ENCODE data around the gene CREB3L2.
"Not testable (repeated sequence)": the region's sequence is repeated elsewhere in the genome, so short reads cannot be mapped to it uniquely, and the experiment has no call there.

The CREB3L2 gene

DNA sequence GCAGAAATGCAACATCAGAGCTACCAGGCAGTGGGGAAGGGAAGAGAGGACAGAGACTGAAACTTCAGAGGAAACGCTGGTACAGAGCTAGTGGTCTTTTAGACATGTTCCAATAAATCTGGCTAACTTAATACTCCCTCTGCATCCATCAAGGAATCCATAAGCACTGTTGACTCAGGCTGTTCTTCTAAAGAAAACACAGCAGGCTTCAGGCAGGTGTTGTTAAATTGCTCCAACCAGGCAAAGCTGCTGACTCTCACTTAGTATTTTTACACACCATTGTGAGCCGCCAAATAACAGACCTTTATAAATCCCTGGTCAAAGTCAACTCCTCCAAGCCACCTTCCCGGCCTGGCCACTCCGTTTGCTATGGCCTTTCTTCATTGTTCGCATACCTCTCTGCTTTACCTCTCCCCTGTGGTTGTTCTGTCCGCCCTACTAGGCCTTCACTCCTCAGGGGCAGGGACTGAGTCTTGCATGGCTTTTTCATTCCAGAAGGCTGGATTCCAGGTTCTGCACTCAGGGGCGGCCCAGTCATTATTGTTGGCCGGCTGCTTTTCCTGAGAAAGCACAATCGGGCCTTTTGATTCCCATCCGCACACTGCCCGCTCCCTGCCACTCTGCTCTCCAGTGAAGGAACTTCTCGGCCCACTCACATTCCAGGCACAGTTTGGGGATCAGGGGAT lies 18.4 kb downstream of the CREB3L2 start:
- POLR2A ChIA-PET, result no interaction called here

GRCh38 chr7:137982394-137982793 lies 19.5 kb downstream of the CREB3L2 start:
- CTCF ChIA-PET, result interaction anchor here (1.1 to 4.9 kb wide), 7 partner anchors 12 to 78 kb away, joined by 3 to 34 read pairs (median 9); partner anchors contain the start of gene CREB3L2
- DNase-seq (ENCODE audit: extremely low spot score); POLR2A ChIA-PET: not testable (repeated sequence)

More for the DNA sequence above, 18.4 kb downstream of the CREB3L2 start:
- no peak for DNase-seq (ENCODE audit: extremely low spot score)
- CTCF ChIA-PET, result interaction anchor here (1.0 to 2.6 kb wide), 9 partner anchors 8 to 76 kb away, joined by 3 to 15 read pairs (median 3); partner anchors contain the start of gene CREB3L2
- TF ChIP-seq CTCF (IDR thresholded peaks at IDR 0.05; ENCODE audit: control extremely low read depth, extremely low read depth, low read depth, missing control alignments), result no peak

DNA sequence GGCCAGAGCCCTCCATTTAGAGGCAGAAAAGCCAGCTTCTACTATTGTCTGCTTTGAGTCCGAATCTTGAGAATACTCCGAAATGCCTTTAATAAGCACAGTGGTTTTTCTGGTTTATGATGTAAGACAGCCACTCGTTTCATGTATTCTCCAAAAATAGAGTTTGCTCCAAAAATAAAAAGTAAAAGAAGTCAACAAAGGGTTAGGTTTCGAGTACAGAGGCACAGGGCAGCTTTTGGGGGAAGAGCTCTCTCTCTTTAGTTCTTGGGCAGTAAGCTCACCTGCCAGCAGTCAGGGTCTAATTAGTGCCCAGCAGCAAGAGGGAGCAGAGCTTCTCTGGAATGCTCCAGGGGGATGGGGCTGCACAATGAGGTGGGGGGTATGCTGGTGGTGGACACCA lies 20.2 kb downstream of the CREB3L2 start:
- peak; percentile 56 for DNase-seq (ENCODE audit: extremely low spot score)
- ChIA-PET CTCF (interaction anchor here (0.6 to 4.9 kb wide), 14 partner anchors 9 to 326 kb away, joined by 3 to 34 read pairs (median 6); partner anchors contain the start of gene CREB3L2), POLR2A (interaction anchor here (0.8 to 1.1 kb wide), 3 partner anchors 11 to 34 kb away, joined by 3 read pairs; no protein-coding TSS in a partner anchor)
- no peak for TF ChIP-seq CTCF (IDR thresholded peaks at IDR 0.05; ENCODE audit: control extremely low read depth, extremely low read depth, low read depth, missing control alignments)

GRCh38 chr7:137981175-137981574 lies 20.7 kb downstream of the CREB3L2 start:
- DNase-seq (ENCODE audit: extremely low spot score), result no peak
- ChIA-PET POLR2A (interaction anchor here (0.8 to 1.1 kb wide), 3 partner anchors 12 to 35 kb away, joined by 3 read pairs; no protein-coding TSS in a partner anchor), CTCF (interaction anchor here (0.6 to 4.9 kb wide), 13 partner anchors 9 to 325 kb away, joined by 3 to 34 read pairs (median 6); partner anchors contain the start of gene CREB3L2)
- TF ChIP-seq CTCF (IDR thresholded peaks at IDR 0.05; ENCODE audit: control extremely low read depth, extremely low read depth, low read depth, missing control alignments), result no peak

- ChIA-PET POLR2A (no interaction called here), CTCF (interaction anchor here (0.8 to 4.9 kb wide), 6 partner anchors 10 to 324 kb away, joined by 3 to 34 read pairs (median 6); partner anchors contain the start of gene CREB3L2)
- no peak for DNase-seq (ENCODE audit: extremely low spot score)
- no peak for TF ChIP-seq CTCF (IDR thresholded peaks at IDR 0.05; ENCODE audit: control extremely low read depth, extremely low read depth, low read depth, missing control alignments)
These were observed 21.6 kb downstream of the CREB3L2 start for GRCh38 chr7:137980308-137980707.

DNA sequence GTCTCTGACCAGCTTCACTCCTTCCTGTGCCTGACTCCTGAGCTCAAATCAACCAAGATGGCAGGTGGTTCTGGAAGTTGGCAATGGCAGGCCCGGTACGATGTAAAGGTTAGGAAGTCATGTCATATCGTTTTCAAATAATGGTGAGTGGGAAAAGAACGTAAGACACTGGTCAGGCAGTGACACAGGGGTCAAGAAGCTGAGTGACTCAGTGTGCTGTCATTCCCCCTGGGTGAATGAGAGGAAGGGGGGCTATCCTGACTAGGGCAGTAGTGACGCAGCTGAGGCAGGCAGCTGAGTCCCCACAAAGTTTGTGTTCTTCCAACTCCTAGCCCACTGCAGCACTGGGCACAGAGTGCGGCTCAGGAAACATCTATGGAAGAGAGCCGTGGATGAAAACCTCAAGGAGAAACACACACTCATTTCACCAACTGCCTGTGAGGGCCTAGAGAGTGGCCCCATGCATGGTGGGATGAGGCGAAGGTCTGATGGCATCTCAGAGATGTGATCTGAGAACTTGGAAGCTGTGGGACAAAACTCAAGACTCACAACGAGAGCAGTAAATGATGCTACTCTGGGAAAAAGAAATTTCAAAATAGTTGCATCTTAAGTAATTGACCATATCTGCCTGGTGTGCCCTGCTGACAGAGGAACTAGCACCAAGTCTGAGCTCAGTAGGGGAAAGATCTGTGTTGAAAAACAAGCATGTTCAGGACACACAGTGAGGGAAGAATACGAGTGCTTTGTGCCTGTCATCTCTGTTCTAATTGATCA lies 23.2 kb downstream of the CREB3L2 start:
- TF ChIP-seq CTCF (IDR thresholded peaks at IDR 0.05; ENCODE audit: control extremely low read depth, extremely low read depth, low read depth, missing control alignments), result no peak
- ChIA-PET POLR2A (no interaction called here), CTCF (interaction anchor here (0.9 to 4.9 kb wide), 6 partner anchors 9 to 33 kb away, joined by 3 to 34 read pairs (median 6); partner anchors contain the start of gene CREB3L2)
- no peak for DNase-seq (ENCODE audit: extremely low spot score)
